Kidney (tissue), 14 donors: ENCODE results near the gene FLAD1. TPM values are rescaled to one million over a fixed set of nuclear protein-coding genes. Genes with fewer than 3 reads are reported as not detected.

Experiments used
- DNase-seq, 5 donors: peaks; one replicate each; pipeline ENCODE4 v3.0.0-alpha.2; 2013 to 2020
- FAIRE-seq: peaks from 2 replicates; lab custom pipeline; 2012; peaks lifted over from hg19 to GRCh38; lab: Jason Lieb, UNC
- H3K27ac ChIP-seq, 2 donors: one replicate each; pipeline ENCODE4 v1.7.0; 2013; ENCODE audit warnings: low read depth in 2 of 2, low read length in 2 of 2, inconsistent platforms in 1 of 2
- H3K27me3 ChIP-seq: one replicate; pipeline ENCODE4 v1.7.1; 2013; ENCODE audit warnings: low read length, inconsistent platforms; ENCODE audit not compliant: control insufficient read depth, insufficient read depth
- H3K36me3 ChIP-seq, 3 donors: one replicate each; pipeline versions ENCODE4 v1.7.0 to v1.7.1; 2013; ENCODE audit warnings: low read length in 3 of 3, control low read depth in 1 of 3, inconsistent platforms in 1 of 3; ENCODE audit not compliant: insufficient read depth in 3 of 3, control insufficient read depth in 2 of 3
- H3K4me1 ChIP-seq, 3 donors: one replicate each; pipeline versions ENCODE4 v1.7.0 to v1.7.1; 2013; ENCODE audit warnings: low read length in 3 of 3, inconsistent platforms in 1 of 3, low read depth in 1 of 3; ENCODE audit not compliant: control insufficient read depth in 2 of 3, insufficient read depth in 2 of 3
- H3K4me3 ChIP-seq, 3 donors: one replicate each; pipeline versions ENCODE4 v1.7.0 to v1.8.1; 2013; ENCODE audit warnings: low read length in 3 of 3, control low read depth in 1 of 3, inconsistent platforms in 1 of 3
- H3K9ac ChIP-seq, 3 donors: one replicate each; pipeline versions ENCODE4 v1.7.0 to v1.7.1; 2013; ENCODE audit warnings: low read length in 3 of 3, control low read depth in 1 of 3, inconsistent platforms in 1 of 3
- H3K9me3 ChIP-seq, 3 donors: one replicate each; pipeline versions ENCODE4 v1.7.0 to v1.7.1; 2013; ENCODE audit warnings: low read length in 3 of 3, control low read depth in 1 of 3, inconsistent platforms in 1 of 3; ENCODE audit not compliant: control insufficient read depth in 2 of 3, insufficient read depth in 1 of 3
- CTCF ChIP-seq: IDR thresholded peaks from 3 replicates; pipeline ENCODE4 v1.5.1; 2012; ENCODE audit warnings: mild to moderate bottlenecking, moderate library complexity, borderline replicate concordance; ENCODE audit not compliant: insufficient read depth; ENCODE audit errors: extremely low read depth
- intact Hi-C: fragments of 100-400 bp; cut with DNase I; formaldehyde crosslinking; loops from one replicate; pipeline ENCODE4 v1.11.1; 2022
- polyA plus RNA-seq: library from polyadenylated mRNA; stranded (reverse); fragments of 350-450 nt; fragmentation: Illumina TruSeq; extraction: RNeasy Lipid Tissue Mini Kit (QIAGEN cat#74804); gene quantifications from one replicate; pipeline ENCODE4 v1.2.3, GENCODE V29; 2014; ENCODE audit warnings: low read depth, low replicate concordance; ENCODE audit not compliant: insufficient read depth
- total RNA-seq: library from RNA; stranded (reverse); fragmentation: NEBNext Ultra II Directional; extraction: Animal tissue kit (Norgen Biotek cat#: 25700); gene quantifications from one replicate; pipeline ENCODE4 v1.2.1, GENCODE V29; 2021
- donor health status: control.
- donor health status: control.
- donor health status: control.
- donor health status: control.
- donor health status: control.
- donor health status: DM: yes; HTN: yes; CAD: no.
- donor health status: Normal renal cell carcinoma (clear cell type).

Gene FLAD1
- total and polyA plus RNA-seq, 2 donors from 2014 or later = 34.1 to 37.9 TPM

DNA sequence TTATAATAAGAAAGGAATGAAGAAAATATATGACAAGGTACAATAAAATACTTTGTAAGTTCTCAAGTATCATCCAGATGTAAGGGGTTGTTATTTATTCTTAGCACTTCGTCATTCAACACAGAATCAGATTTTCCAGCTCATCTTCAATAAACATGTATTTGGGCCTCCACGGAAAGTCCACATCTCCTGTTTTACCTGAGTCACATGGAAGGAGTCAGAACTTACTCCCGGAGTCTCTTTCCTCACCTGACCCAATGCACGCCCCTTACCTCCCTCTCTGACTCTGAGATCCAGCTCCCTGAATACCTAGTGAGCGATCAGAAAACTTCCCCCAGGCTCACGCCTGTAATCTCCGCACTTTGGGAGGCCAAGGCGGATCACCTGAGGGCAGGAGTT, 45.2 kb upstream of the FLAD1 start:
- FAIRE-seq (no peak), DNase-seq (no peak)
- no peak for TF ChIP-seq CTCF
- intact Hi-C loops = no loop called here
- H3K27ac ChIP-seq = peak overlapping the region; percentile 100
- H3K9me3 ChIP-seq = no peaks in the 10 kb centered on the region
- no peaks in the 10 kb centered on the region for H3K36me3 ChIP-seq
- no peaks in the 10 kb centered on the region for H3K27me3 ChIP-seq
- H3K4me3 ChIP-seq = peak overlapping the region in 1 of 3 donors; percentile 82
- H3K4me1 ChIP-seq = peaks cover 0 to 30% (median 15%) of the 10 kb centered on the region in 3 donors
- H3K9ac ChIP-seq = peak overlapping the region; percentile 48 to 99 (median 92)

DNA sequence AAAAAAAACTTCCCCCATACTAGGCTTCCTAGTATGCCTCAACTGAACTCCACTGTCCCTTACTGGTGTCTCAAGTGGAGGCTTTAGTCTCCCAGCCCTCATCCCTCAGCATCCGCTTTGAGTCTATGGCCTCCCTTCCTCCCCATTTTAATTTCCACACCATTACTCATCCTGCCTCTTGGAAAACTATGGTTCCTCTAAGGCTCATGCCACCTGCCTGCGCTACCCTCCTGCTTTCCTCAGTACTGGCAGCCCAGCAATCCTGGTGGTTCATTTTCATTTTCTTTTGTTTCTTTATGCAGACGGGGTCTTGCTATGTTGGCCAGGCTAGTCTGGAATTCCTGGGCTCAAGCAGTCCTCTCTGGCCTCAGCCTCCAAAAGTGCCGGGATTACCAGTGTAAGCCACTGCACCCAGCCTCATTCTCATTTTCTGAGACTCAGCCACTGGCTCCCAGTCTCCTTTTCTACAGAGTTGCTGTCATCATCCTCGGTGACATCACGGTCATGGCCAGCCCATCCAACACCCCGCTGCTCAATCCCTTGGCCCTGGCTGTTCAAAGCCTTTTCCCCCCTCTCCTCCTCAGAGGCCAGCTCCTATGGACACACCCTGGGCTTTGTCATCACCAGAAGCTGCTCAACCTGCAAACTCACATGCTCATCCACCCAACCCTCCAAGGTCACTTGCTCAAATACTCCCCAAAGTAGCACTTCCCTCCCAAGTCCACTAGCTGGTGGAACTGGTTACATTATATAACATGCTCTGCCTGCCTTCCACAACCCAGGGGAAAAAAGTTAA, 44.3 kb upstream of the FLAD1 start:
- Histone ChIP-seq H3K27ac (peak overlapping the region in 1 of 2 donors; percentile 5), H3K4me1 (peaks cover 0 to 33% (median 15%) of the 10 kb centered on the region in 3 donors), H3K27me3 (no peaks in the 10 kb centered on the region), H3K4me3 (no peak overlapping the region), H3K9ac (no peak overlapping the region), H3K36me3 (no peaks in the 10 kb centered on the region), H3K9me3 (no peaks in the 10 kb centered on the region)
- TF ChIP-seq CTCF = no peak
- DNase-seq (peak in 1 of 5 donors; percentile 41), FAIRE-seq (no peak)
- intact Hi-C loops = no loop called here

DNA sequence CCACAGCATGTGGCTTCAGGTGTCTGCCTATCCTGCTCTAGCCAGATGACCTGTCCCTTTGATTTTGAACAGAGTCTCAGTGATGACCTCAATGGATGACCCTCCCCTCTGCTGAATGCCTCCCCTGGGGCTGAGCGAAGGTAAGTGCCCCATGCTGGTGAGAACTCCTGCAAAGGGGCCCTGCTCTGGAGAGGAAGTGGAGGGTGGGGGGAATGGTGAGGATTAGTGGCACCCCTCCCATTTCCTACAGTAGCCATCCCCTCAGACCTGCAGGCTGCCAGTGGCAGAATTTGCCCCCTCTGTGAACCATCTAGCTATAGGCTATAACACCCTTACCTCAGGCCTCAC, 43.0 kb upstream of the FLAD1 start:
- Histone ChIP-seq H3K9me3 (no peaks in the 10 kb centered on the region), H3K4me1 (peaks cover 0 to 36% (median 20%) of the 10 kb centered on the region in 3 donors), H3K27me3 (no peaks in the 10 kb centered on the region), H3K4me3 (no peak overlapping the region), H3K9ac (no peak overlapping the region), H3K27ac (no peak overlapping the region), H3K36me3 (no peaks in the 10 kb centered on the region)
- DNase-seq = peak in 1 of 5 donors; percentile 34
- intact Hi-C loops = no loop called here
- TF ChIP-seq CTCF = no peak
- no peak for FAIRE-seq
